ENCODE results near the gene SULT1A2. TPM values are rescaled to one million over a fixed set of nuclear protein-coding genes. Genes with fewer than 3 reads are reported as not detected.

Gene SULT1A2
- total RNA-seq, 4 donors from 2014 or later = 0.27 to 1.2 TPM; not detected in 2

DNA sequence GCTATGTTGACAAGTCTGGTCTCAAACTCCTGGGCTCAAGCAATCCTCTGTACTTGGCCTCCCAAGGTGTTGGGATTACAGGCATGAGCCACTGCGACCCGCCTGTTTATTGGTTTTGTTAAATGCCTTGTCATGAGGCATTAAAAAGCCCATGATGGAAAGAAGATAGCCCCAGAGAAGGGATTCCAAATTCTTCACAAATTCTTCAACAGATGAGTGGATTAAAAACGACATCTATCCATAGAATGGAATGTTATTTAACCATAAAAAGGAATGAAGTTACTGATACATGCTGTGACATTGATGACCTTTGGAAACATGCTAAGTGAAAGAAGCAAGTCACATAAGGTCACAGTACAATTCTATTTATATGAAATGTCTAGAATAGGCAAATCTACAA lies 38.4 kb downstream of the SULT1A2 start:
- TF ChIP-seq POLR2A (IDR thresholded peaks at IDR 0.05) (no peak), POLR2AphosphoS5 (IDR thresholded peaks at IDR 0.05) (no peak), EP300 (IDR thresholded peaks at IDR 0.05) (no peak)
- TF ChIP-seq, protein P1, sequence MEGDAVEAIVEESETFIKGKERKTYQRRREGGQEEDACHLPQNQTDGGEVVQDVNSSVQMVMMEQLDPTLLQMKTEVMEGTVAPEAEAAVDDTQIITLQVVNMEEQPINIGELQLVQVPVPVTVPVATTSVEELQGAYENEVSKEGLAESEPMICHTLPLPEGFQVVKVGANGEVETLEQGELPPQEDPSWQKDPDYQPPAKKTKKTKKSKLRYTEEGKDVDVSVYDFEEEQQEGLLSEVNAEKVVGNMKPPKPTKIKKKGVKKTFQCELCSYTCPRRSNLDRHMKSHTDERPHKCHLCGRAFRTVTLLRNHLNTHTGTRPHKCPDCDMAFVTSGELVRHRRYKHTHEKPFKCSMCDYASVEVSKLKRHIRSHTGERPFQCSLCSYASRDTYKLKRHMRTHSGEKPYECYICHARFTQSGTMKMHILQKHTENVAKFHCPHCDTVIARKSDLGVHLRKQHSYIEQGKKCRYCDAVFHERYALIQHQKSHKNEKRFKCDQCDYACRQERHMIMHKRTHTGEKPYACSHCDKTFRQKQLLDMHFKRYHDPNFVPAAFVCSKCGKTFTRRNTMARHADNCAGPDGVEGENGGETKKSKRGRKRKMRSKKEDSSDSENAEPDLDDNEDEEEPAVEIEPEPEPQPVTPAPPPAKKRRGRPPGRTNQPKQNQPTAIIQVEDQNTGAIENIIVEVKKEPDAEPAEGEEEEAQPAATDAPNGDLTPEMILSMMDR (IDR thresholded peaks at IDR 0.05) = no peak
- no peaks in the 10 kb centered on the region for H3K9me3 ChIP-seq
- H3K4me3 ChIP-seq = no peak overlapping the region
- no peaks in the 10 kb centered on the region for H3K27me3 ChIP-seq
- no peak overlapping the region for H3K27ac ChIP-seq
- peaks cover 0 to 39% of the 10 kb centered on the region in 2 donors for H3K36me3 ChIP-seq
- 22 to 75% methylated on average over 1 to 2 of the region's 3 CpGs for WGBS, 2 donors (ENCODE audit: low coverage in 1 of 2)
- no peak for ATAC-seq
- peaks cover 0 to 40% (median 7%) of the 10 kb centered on the region in 3 donors for H3K4me1 ChIP-seq

DNA sequence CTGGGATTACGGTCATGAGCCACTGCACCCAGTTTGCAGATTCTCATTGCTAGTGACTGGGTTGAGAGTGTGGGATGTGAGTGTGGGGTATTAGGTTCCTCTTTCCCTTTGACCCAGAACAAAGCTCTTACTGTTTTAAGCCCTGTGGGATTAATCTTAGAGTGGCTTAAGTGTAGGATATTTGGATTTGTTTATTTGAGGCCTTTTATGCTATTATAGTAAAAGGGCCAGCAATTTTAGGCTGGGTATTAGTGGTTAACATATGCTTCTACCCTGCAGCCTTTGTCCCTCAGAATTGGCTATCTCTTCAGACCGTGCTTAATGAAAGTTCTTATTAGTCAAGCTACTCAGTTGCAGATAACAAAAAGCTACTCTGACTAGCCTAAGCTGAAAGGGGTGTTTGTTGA lies 39.9 kb downstream of the SULT1A2 start:
- Histone ChIP-seq H3K9me3 (no peaks in the 10 kb centered on the region), H3K36me3 (peaks cover 0 to 39% of the 10 kb centered on the region in 2 donors), H3K27me3 (no peaks in the 10 kb centered on the region), H3K4me3 (no peak overlapping the region), H3K4me1 (peaks cover 0 to 46% (median 7%) of the 10 kb centered on the region in 3 donors), H3K27ac (no peak overlapping the region)
- ATAC-seq = no peak
- TF ChIP-seq POLR2A (IDR thresholded peaks at IDR 0.05) (no peak), POLR2AphosphoS5 (IDR thresholded peaks at IDR 0.05) (no peak), EP300 (IDR thresholded peaks at IDR 0.05) (no peak)
- TF ChIP-seq, protein P1 (IDR thresholded peaks at IDR 0.05) = no peak
- WGBS, 2 donors (ENCODE audit: low coverage in 1 of 2) = 60 to 88% methylated on average over 2 of the region's 2 CpGs

DNA sequence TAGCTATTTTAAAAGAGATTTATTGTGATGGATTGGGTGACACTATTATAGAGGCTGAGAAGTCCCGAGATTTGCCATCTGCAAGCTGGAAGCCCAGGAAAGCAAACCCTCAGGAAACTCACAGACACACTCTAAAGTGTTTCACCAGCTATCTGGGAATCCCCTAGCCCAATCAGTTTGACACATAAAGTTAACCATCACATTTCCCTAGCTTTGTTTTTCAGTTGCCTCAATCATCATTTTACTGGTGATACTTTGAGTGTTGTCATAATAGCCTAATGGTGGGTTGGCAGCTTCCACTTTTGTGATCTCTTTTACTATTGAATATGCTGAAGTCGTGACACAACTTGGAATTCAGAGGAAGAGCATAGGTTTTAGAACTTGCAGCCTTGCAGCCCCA lies 41.3 kb downstream of the SULT1A2 start:
- no peak overlapping the region for H3K4me3 ChIP-seq
- no peak for ATAC-seq
- no peaks in the 10 kb centered on the region for H3K27me3 ChIP-seq
- H3K27ac ChIP-seq = no peak overlapping the region
- peaks cover 0 to 39% of the 10 kb centered on the region in 2 donors for H3K36me3 ChIP-seq
- TF ChIP-seq POLR2AphosphoS5 (IDR thresholded peaks at IDR 0.05) = no peak
- WGBS, 2 donors (ENCODE audit: low coverage in 1 of 2) = 90 to 91% methylated on average over 2 of the region's 2 CpGs
- H3K9me3 ChIP-seq = no peaks in the 10 kb centered on the region
- peaks cover 0 to 38% (median 7%) of the 10 kb centered on the region in 3 donors for H3K4me1 ChIP-seq

DNA sequence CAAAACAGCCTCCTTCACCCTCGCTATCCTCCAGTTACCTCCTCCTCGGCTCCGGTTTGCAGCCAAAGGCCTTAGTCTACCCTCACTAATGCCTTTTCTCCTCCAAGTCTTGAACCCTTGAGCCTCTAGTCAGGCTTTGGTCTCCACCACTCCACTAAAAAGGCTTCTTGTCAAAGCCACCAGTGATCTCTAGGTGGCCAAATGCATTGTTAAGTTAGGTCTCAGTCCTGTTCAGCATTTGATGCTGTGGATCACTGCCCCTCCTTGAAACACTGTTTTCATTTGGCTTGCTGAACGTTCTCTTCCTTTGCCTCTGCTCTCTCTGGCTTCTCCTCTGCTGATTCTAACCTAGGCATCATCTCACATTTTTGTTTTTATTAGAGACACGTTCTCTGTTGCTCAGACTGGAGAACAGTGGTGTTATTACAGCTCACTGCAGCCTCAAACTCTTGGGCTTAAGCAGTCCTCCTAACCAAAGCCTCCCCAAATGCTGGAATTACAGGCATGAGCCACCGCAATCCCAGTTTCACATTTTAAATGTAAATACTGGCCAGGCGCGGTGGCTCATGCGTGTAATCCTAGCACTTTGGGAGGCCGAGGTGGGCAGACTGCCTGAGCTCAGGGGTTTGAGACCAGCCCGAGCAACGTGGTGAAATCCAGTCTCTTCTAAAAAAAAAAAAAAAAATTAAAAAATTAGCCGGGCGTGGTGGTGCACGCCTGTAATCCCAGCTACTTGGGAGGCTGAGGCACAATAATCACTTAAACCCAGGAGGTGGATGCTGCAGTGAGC lies 42.0 kb downstream of the SULT1A2 start:
- WGBS, 2 donors (ENCODE audit: low coverage in 1 of 2) = 60 to 70% methylated on average over 3 to 9 of the region's 15 CpGs
- ATAC-seq = no peak
- Histone ChIP-seq H3K27ac (peak overlapping the region in 3 of 4 donors; percentile 90 to 97 (median 94)), H3K4me3 (peak overlapping the region; percentile 40 to 63), H3K4me1 (peaks cover 0 to 38% (median 7%) of the 10 kb centered on the region in 3 donors), H3K27me3 (no peaks in the 10 kb centered on the region), H3K36me3 (peaks cover 0 to 37% of the 10 kb centered on the region in 2 donors), H3K9me3 (no peaks in the 10 kb centered on the region)
- no peak for TF ChIP-seq EP300 (IDR thresholded peaks at IDR 0.05)
- TF ChIP-seq, protein P1 (IDR thresholded peaks at IDR 0.05) = no peak
- TF ChIP-seq POLR2AphosphoS5 (IDR thresholded peaks at IDR 0.05) = no peak

DNA sequence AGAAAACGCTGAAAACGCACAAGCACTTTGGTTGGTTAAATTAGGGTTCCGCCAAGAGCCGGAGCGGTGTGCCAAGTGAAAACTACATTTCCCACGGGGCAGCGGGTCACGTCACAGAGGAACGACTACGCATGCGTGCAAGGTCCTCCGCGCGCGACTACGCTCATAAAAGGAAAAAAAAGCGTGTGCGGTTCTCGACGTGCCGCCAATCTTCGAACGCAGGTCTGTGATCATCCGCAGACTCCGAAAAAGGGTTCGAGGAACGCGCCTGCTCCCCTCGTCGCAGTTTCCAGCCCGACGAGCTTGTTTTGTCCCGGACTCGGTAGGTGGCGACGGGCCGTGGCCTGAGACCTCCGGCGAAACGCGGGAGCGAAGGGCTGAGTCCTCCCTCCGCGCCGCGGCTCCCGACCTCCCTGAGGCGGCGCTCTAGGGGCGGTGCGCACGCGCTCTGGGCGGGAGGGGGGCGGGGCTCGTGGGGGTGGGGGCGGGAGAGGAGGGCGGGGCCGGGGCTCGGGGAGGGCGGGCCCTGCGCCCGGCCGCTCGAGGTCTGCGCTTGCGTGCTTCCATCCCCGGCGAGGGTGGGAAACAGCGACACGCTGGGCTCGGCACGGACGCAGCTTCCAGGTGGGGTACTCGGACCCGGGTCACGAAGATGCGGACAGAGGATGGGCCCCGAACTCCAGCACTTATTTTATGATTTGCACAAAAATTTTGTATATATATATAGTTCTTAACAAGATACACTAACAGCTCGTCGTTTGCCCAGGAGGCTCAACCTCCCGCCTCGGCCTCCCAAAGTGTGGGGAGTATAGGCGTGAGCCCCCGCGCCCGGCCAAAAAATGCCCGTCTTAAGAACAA lies 42.8 kb downstream of the SULT1A2 start, which contains the start of gene SGF29:
Gene SGF29 (plus strand): TSS at position 145 of the 858 bp plus-strand sequence. CDS start 27,150 bp downstream, outside the sequence.
- TF ChIP-seq EP300 (IDR thresholded peaks at IDR 0.05) (no peak), POLR2A (IDR thresholded peaks at IDR 0.05) (peak; percentile 82 to 96), POLR2AphosphoS5 (IDR thresholded peaks at IDR 0.05) (peak; percentile 98)
- TF ChIP-seq, protein P1 (IDR thresholded peaks at IDR 0.05) = peak in 3 of 4 experiments; percentile 21 to 66 (median 22)
- WGBS, 2 donors (ENCODE audit: low coverage in 1 of 2) = 1 to 3% methylated on average over 14 to 34 of the region's 88 CpGs
- Histone ChIP-seq H3K27me3 (no peaks in the 10 kb centered on the region), H3K9me3 (no peaks in the 10 kb centered on the region), H3K4me1 (peaks cover 0 to 38% (median 7%) of the 10 kb centered on the region in 3 donors), H3K27ac (peak within 1 kb of the TSS; percentile 62 to 97 (median 92)), H3K4me3 (peak within 1 kb of the TSS; percentile 40 to 63), H3K36me3 (peaks cover 0 to 29% of the 10 kb centered on the region in 2 donors)
- ATAC-seq = peak; percentile 96
